Ammon's horn (tissue), 1 donor: ENCODE results near the gene KLF14.
"Not testable (repeated sequence)": the region's sequence is repeated elsewhere in the genome, so short reads cannot be mapped to it uniquely, and the experiment has no call there.

Experiments used
- DNase-seq: peaks from one replicate; pipeline ENCODE4 v3.0.0-alpha.2; 2016; ENCODE audit warnings: low spot score

The KLF14 gene

GRCh38 chr7:130719541-130719940 is 14.5 kb downstream of the KLF14 start:
- no peak for DNase-seq

- DNase-seq, result no peak
Measured at GRCh38 chr7:130712416-130712815, 21.6 kb downstream of the KLF14 start.

GRCh38 chr7:130708766-130709165 is 25.2 kb downstream of the KLF14 start:
- no peak for DNase-seq

GRCh38 chr7:130708001-130708400 is 26.0 kb downstream of the KLF14 start:
- DNase-seq, result no peak

- no peak for DNase-seq
Measured at GRCh38 chr7:130703851-130704250, 30.2 kb downstream of the KLF14 start.

GRCh38 chr7:130701650-130702049 is 32.4 kb downstream of the KLF14 start:
- no peak for DNase-seq

- DNase-seq, result no peak
Measured at GRCh38 chr7:130700760-130701159, 33.2 kb downstream of the KLF14 start.

- no peak for DNase-seq
Measured at GRCh38 chr7:130699686-130700085, 34.3 kb downstream of the KLF14 start.

- no peak for DNase-seq
Measured at GRCh38 chr7:130697820-130698219, 36.2 kb downstream of the KLF14 start.

GRCh38 chr7:130695840-130696239 is 38.2 kb downstream of the KLF14 start:
- DNase-seq, result peak; percentile 12

GRCh38 chr7:130692396-130692795 is 41.6 kb downstream of the KLF14 start:
- not testable (repeated sequence) for DNase-seq

GRCh38 chr7:130689683-130690082 is 44.3 kb downstream of the KLF14 start:
- DNase-seq, result no peak

- no peak for DNase-seq
Measured at GRCh38 chr7:130683026-130683425, 51.0 kb downstream of the KLF14 start.
